Brain pericyte (primary cell): ENCODE measurements around the gene SUPT16H.
"Not testable (repeated sequence)": the region's sequence is repeated elsewhere in the genome, so short reads cannot be mapped to it uniquely, and the experiment has no call there.

Experiments
- DNase-seq: peaks from one replicate; pipeline ENCODE4 v3.0.0-alpha.2; 2012; ENCODE audit warnings: low read depth, low spot score

SUPT16H gene

DNA sequence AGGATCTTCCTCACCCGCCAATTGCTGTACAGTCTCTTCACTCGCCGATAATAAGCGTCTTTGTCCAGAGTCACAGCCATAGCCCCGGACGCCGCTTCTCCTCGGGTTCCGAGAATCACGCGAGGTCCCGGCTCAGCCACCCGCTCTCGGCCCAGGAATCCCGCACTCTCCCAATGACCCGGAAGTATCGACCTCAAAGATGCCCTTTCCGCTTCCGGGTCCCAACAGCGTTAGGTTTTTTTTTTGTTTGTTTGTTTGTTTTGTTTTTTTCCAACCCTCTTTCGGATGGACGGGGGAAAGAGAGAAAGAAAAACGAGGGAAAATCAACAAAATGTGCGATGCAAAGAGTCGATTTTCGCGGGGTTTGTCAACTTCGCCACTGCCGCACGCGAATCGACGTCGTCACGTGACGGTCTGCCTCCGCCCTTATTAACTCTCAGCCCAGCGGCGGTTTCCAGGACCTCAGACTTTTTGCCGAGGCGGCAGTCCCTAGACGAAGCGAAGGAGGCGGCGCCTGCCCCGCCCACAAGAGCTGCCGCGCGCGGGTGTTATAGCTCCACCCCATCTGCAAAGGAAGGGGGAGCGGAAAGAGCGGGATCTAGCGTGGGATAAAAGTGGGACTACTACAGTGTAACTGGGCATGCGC is at the start of gene SUPT16H:
Gene SUPT16H (minus strand): TSS at position 172 of the 646 bp plus-strand sequence. CDS start 92 bp downstream, at position 80.
- DNase-seq = peak; percentile 84

- no peak for DNase-seq
Measured at GRCh38 chr14:21431126-21431525, 47.3 kb upstream of the SUPT16H start.

DNA sequence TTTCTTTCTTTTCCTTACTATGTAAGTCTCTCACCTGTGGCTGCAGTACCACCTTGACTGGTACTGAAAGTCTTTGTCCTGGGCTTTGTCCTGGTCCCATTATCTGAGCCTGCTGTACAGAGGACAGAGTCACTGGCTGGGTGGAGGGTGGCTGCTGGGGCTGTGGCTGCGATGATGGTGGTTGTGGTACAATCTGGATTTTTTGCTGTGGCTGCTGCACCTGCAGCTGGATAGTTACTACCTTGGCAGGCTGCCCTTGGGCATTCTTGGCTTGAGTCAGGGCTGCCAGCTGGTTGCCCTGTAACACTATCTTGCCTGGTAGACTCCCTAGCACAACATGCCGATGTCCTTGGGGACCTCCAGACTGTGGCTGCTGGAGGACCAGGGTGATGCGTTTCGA is 45.1 kb upstream of the SUPT16H start:
- DNase-seq = no peak

GRCh38 chr14:21426692-21427091 is 42.9 kb upstream of the SUPT16H start:
- no peak for DNase-seq

DNA sequence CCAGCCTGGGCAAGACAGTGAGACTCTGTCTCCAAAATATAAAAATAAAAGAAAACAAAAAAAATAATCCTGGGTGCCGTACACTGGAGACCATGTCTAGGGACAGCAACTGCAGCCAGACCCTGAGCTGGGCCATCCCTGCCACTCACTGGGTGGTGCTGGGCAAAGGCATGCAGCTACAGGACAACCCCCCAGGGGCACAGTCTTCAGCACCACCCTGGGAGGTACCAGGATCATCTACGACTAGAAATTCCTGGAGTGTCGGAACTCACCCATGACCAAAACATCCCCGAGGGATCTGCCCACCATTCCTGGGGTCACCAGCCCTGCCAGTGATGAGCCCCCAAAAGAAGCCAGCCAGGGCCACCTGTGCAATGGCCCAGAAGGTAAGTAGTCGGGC is 35.7 kb upstream of the SUPT16H start:
- no peak for DNase-seq

GRCh38 chr14:21415329-21415728 is 31.5 kb upstream of the SUPT16H start:
- no peak for DNase-seq

GRCh38 chr14:21414137-21414631 is 30.4 kb upstream of the SUPT16H start:
- no peak for DNase-seq

- DNase-seq = no peak
Measured at GRCh38 chr14:21408147-21408546, 24.3 kb upstream of the SUPT16H start.

- no peak for DNase-seq
Measured at GRCh38 chr14:21406213-21406612, 22.4 kb upstream of the SUPT16H start.

GRCh38 chr14:21405097-21405496 is 21.3 kb upstream of the SUPT16H start:
- no peak for DNase-seq

GRCh38 chr14:21399311-21399870 is 15.6 kb upstream of the SUPT16H start:
- DNase-seq = no peak

- DNase-seq = no peak
Measured at GRCh38 chr14:21398901-21399300, 15.1 kb upstream of the SUPT16H start.

GRCh38 chr14:21395450-21395849 is 11.6 kb upstream of the SUPT16H start:
- DNase-seq = no peak

GRCh38 chr14:21385188-21385904 is 1.5 kb upstream of the SUPT16H start:
- DNase-seq = no peak

GRCh38 chr14:21384494-21384851 is 654 bp upstream of the SUPT16H start:
- DNase-seq = no peak

GRCh38 chr14:21382886-21383847 is 652 bp downstream of the SUPT16H start:
- peak; percentile 10 for DNase-seq

- no peak for DNase-seq
Measured at GRCh38 chr14:21382095-21382494, 1.7 kb downstream of the SUPT16H start.

- DNase-seq = no peak
Measured at GRCh38 chr14:21379338-21379737, 4.5 kb downstream of the SUPT16H start.

- no peak for DNase-seq
Measured at GRCh38 chr14:21373980-21374379, 9.8 kb downstream of the SUPT16H start.

- not testable (repeated sequence) for DNase-seq
Measured at GRCh38 chr14:21372814-21373213, 11.0 kb downstream of the SUPT16H start.

DNA sequence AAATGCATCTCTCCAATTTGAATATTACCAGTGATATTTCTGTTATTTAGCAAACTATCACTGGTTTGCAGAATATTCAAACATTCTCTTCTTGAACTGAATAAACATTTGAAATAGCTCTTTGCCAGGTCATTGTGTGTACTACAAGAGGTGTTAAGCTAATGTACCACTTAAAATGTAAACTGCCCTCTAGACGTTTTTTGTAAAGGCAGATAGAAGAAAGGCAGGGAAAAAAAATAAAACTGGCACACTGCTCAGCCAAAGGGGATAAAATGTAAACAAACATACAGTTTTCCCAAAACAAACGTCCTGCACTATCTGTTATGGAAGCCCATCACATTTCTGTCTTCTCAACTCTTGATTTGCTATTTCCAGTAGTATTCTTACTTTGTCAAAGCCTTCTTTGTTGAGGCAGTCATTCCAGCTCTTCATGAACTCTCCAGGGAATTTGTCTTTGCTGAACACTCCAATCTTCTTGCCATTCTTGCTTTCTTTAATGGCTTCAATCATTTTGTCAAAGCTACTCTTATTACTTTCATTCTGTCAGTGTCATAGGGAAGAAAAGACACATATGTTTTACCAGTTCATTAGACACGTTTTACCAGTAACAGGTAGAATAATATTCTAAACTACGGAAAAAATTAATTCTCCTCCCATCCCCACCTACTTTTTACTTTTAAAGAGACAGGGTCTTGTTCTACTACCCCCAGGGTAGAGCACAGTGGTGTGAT is 13.7 kb downstream of the SUPT16H start:
- DNase-seq = no peak
